HepG2 (cell line): Measurements from ENCODE around the gene THSD8. TPM values are rescaled to one million over a fixed set of nuclear protein-coding genes. Genes with fewer than 3 reads are reported as not detected.

Source experiments
- DRAP1 ChIP-seq: IDR thresholded peaks from 2 replicates; pipeline ENCODE4 v1.6.1; 2016; ENCODE audit warnings: missing genetic modification reagents, missing compliant biosample characterization
- EEA1 ChIP-seq: sonication (generic); formaldehyde crosslinking; IDR thresholded peaks from 2 replicates; pipeline ENCODE4 v1.5.1; 2020; ENCODE audit warnings: mild to moderate bottlenecking, missing genetic modification reagents, borderline replicate concordance
- EHMT2 ChIP-seq: fragments of 200-600 bp; sonication (generic); IDR thresholded peaks from 2 replicates; pipeline ENCODE4 v1.7.0; 2017; ENCODE audit warnings: antibody characterized with exemption, low read depth, low read length, borderline replicate concordance
- FOXO1 ChIP-seq: sonication (generic); formaldehyde crosslinking; IDR thresholded peaks from 2 replicates; pipeline ENCODE4 v1.4.0; 2020; ENCODE audit warnings: missing genetic modification reagents
- KLF16 ChIP-seq, 2 experiments: sonication (generic) in 1 of 2; formaldehyde crosslinking in 1 of 2; IDR thresholded peaks; 2 replicates each; pipeline versions ENCODE4 v1.6.1 to v1.8.0; 2016 to 2023; ENCODE audit warnings: missing genetic modification reagents in 2 of 2, missing compliant biosample characterization in 1 of 2
- NFKBIZ ChIP-seq: IDR thresholded peaks from 2 replicates; pipeline ENCODE4 v1.6.1; 2018; ENCODE audit warnings: missing genetic modification reagents, missing compliant biosample characterization
- RXRB ChIP-seq: IDR thresholded peaks from 2 replicates; pipeline ENCODE4 v1.6.1; 2016; ENCODE audit warnings: borderline replicate concordance, missing genetic modification reagents, missing compliant biosample characterization
- SNAPC4 ChIP-seq: sonication (generic); formaldehyde crosslinking; IDR thresholded peaks from 2 replicates; pipeline ENCODE4 v1.4.0; 2020; ENCODE audit warnings: mild to moderate bottlenecking, missing genetic modification reagents
- ZBTB39 ChIP-seq: sonication (generic); formaldehyde crosslinking; IDR thresholded peaks from 2 replicates; pipeline ENCODE4 v1.5.0; 2020; ENCODE audit warnings: missing genetic modification reagents
- ZBTB7A ChIP-seq: sonication (generic); formaldehyde crosslinking; IDR thresholded peaks from 2 replicates; pipeline ENCODE4 v1.8.0; 2022; ENCODE audit warnings: mild to moderate bottlenecking, missing genetic modification reagents
- ZNF143 ChIP-seq: sonication (generic); formaldehyde crosslinking; IDR thresholded peaks from 2 replicates; pipeline ENCODE4 v1.4.0; 2020; ENCODE audit warnings: missing genetic modification reagents
- ZNF605 ChIP-seq: sonication (generic); formaldehyde crosslinking; IDR thresholded peaks from 2 replicates; pipeline ENCODE4 v1.8.0; 2022; ENCODE audit warnings: mild to moderate bottlenecking, missing genetic modification reagents
- ZNF609 ChIP-seq: sonication (generic); formaldehyde crosslinking; IDR thresholded peaks from 2 replicates; pipeline ENCODE4 v1.4.0; 2020; ENCODE audit warnings: mild to moderate bottlenecking, missing genetic modification reagents, borderline replicate concordance
- ZNF614 ChIP-seq: IDR thresholded peaks from 2 replicates; pipeline ENCODE4 v1.6.1; 2018; ENCODE audit warnings: missing biosample characterization, missing genetic modification reagents, inconsistent platforms, borderline replicate concordance
- ZNF891 ChIP-seq: sonication (generic); formaldehyde crosslinking; IDR thresholded peaks from 2 replicates; pipeline ENCODE4 v1.5.0; 2020; ENCODE audit warnings: mild to moderate bottlenecking, missing genetic modification reagents
- polyA plus RNA-seq, 8 experiments: library from polyadenylated mRNA; depleted of rRNA in 3 of 8; stranded (reverse) in 7 of 8; unstranded in 1 of 8; fragments of >200 nt; fragmentation: Illumina TruSeq in 4 of 8; extraction: Trizol in 4 of 8; gene quantifications; 2 replicates each; pipeline versions ENCODE4 v1.2.1 to v1.2.3, GENCODE V29; 2011 to 2016; ENCODE audit warnings: low read depth in 4 of 8, missing spikeins in 1 of 8, mixed read lengths in 1 of 8; ENCODE audit not compliant: insufficient read depth in 1 of 8
- total RNA-seq, 5 experiments: library from RNA; depleted of rRNA; stranded (reverse); fragments of >200 nt; fragmentation: Illumina TruSeq; extraction: Trizol; gene quantifications; 2 replicates each; pipeline ENCODE4 v1.2.3, GENCODE V29; 2016; ENCODE audit warnings: low read depth in 1 of 5

THSD8 gene
- total and polyA plus RNA-seq, 2 of the 13 experiments (the other 11 are each of a cell fraction or from before 2014, with no cell fraction given) = 4.8 to 14.9 TPM

GRCh38 chr19:12791345-12792050, 10.4 kb upstream of the THSD8 start, which contains the start of gene JUNB (continued):
- TF ChIP-seq SNAPC4 (0 out of 2 replicates have a peak, but pooled peaks have one; percentile 17), ZBTB7A (no peak; the same call in 1 of the 2 replicates), FOXO1 (peak; percentile 98), RXRB (CRISPR knock-in tag) (peak; percentile 76; the same call in 1 of the 2 replicates), ZNF891 (CRISPR knock-in tag) (peak; percentile 88; the same call in 1 of the 2 replicates), KLF16 (CRISPR knock-in tag; IDR thresholded peaks at IDR 0.05) (peak in 1 of 2 experiments; percentile 97; a peak in 1 of 4 replicates), ZNF143 (CRISPR knock-in tag) (0 out of 2 replicates have a peak, but pooled peaks have one; percentile 17), NFKBIZ (CRISPR knock-in tag) (0 out of 2 replicates have a peak, but pooled peaks have one; percentile 81), DRAP1 (peak; percentile 99), EEA1 (CRISPR knock-in tag) (peak; percentile 48; the same call in 1 of the 2 replicates), ZNF609 (CRISPR knock-in tag) (peak; percentile 83), EHMT2 (no peak), ZNF605 (peak; percentile 58), ZBTB39 (CRISPR knock-in tag) (0 out of 2 replicates have a peak, but pooled peaks have one; percentile 59), ZNF614 (peak; percentile 93)
